KOPT-K1 (cell line): ENCODE measurements around the gene C17orf113.

Experiments used
- H3K27ac ChIP-seq: fragments of 200-600 bp; sonication (generic); 2 replicates; pipeline ENCODE4 v1.5.1; 2016; ENCODE audit warnings: antibody characterized with exemption, mild to moderate bottlenecking, low read depth, low read length; ENCODE audit not compliant: poor library complexity, severe bottlenecking
- H3K36me3 ChIP-seq: fragments of 200-600 bp; sonication (generic); 2 replicates; pipeline ENCODE4 v1.5.1; 2017; ENCODE audit warnings: antibody characterized with exemption, mild to moderate bottlenecking, low read length, moderate library complexity; ENCODE audit not compliant: insufficient read depth
- H3K9me3 ChIP-seq: fragments of 200-600 bp; sonication (generic); 2 replicates; pipeline ENCODE4 v1.5.1; 2017; ENCODE audit warnings: antibody characterized with exemption, low read length, mild to moderate bottlenecking; ENCODE audit not compliant: insufficient read depth, poor library complexity, severe bottlenecking

Gene C17orf113

GRCh38 chr17:42078396-42079043 lies 28.1 kb upstream of the C17orf113 start:
- H3K9me3 ChIP-seq: no peaks in the 10 kb centered on the region
- peak overlapping the region; percentile 22 for H3K27ac ChIP-seq
- H3K36me3 ChIP-seq: 0 out of 2 replicates have a peak, but pooled peaks cover 3% of the 10 kb centered on the region

GRCh38 chr17:42077755-42078154 lies 27.4 kb upstream of the C17orf113 start:
- Histone ChIP-seq H3K9me3 (no peaks in the 10 kb centered on the region), H3K27ac (no peak overlapping the region), H3K36me3 (0 out of 2 replicates have a peak, but pooled peaks cover 3% of the 10 kb centered on the region)

- Histone ChIP-seq H3K9me3 (no peaks in the 10 kb centered on the region), H3K36me3 (0 out of 2 replicates have a peak, but pooled peaks cover 3% of the 10 kb centered on the region), H3K27ac (no peak overlapping the region)
Observed at GRCh38 chr17:42076797-42077559, 26.6 kb upstream of the C17orf113 start.

- Histone ChIP-seq H3K9me3 (no peaks in the 10 kb centered on the region), H3K27ac (no peak overlapping the region), H3K36me3 (0 out of 2 replicates have a peak, but pooled peaks cover 3% of the 10 kb centered on the region)
Observed at GRCh38 chr17:42075789-42076188, 25.4 kb upstream of the C17orf113 start.

- Histone ChIP-seq H3K27ac (peak overlapping the region; percentile 76), H3K9me3 (no peaks in the 10 kb centered on the region), H3K36me3 (no peaks in the 10 kb centered on the region)
Observed at GRCh38 chr17:42072323-42073187, 22.2 kb upstream of the C17orf113 start.

- Histone ChIP-seq H3K36me3 (no peaks in the 10 kb centered on the region), H3K27ac (peak overlapping the region; percentile 76), H3K9me3 (no peaks in the 10 kb centered on the region)
Observed at GRCh38 chr17:42071810-42072209, 21.4 kb upstream of the C17orf113 start.

- Histone ChIP-seq H3K36me3 (no peaks in the 10 kb centered on the region), H3K9me3 (no peaks in the 10 kb centered on the region), H3K27ac (no peak overlapping the region)
Observed at GRCh38 chr17:42068979-42069378, 18.6 kb upstream of the C17orf113 start.

GRCh38 chr17:42067371-42068091 lies 17.1 kb upstream of the C17orf113 start:
- Histone ChIP-seq H3K9me3 (no peaks in the 10 kb centered on the region), H3K36me3 (no peaks in the 10 kb centered on the region), H3K27ac (no peak overlapping the region)

GRCh38 chr17:42065201-42065600 lies 14.8 kb upstream of the C17orf113 start:
- H3K27ac ChIP-seq: peak overlapping the region; percentile 88
- H3K9me3 ChIP-seq: no peaks in the 10 kb centered on the region
- H3K36me3 ChIP-seq: no peaks in the 10 kb centered on the region

- peak overlapping the region; percentile 88 for H3K27ac ChIP-seq
- H3K36me3 ChIP-seq: no peaks in the 10 kb centered on the region
- H3K9me3 ChIP-seq: no peaks in the 10 kb centered on the region
Observed at GRCh38 chr17:42062681-42063080, 12.3 kb upstream of the C17orf113 start.

GRCh38 chr17:42061646-42062487 lies 11.5 kb upstream of the C17orf113 start:
- peak overlapping the region; percentile 88 for H3K27ac ChIP-seq
- no peaks in the 10 kb centered on the region for H3K9me3 ChIP-seq

GRCh38 chr17:42060231-42060630 lies 9.8 kb upstream of the C17orf113 start:
- H3K36me3 ChIP-seq: no peaks in the 10 kb centered on the region
- no peaks in the 10 kb centered on the region for H3K9me3 ChIP-seq
- H3K27ac ChIP-seq: peak overlapping the region; percentile 90

More at GRCh38 chr17:42061646-42062487, 11.5 kb upstream of the C17orf113 start:
- no peaks in the 10 kb centered on the region for H3K36me3 ChIP-seq

- no peaks in the 10 kb centered on the region for H3K9me3 ChIP-seq
- no peaks in the 10 kb centered on the region for H3K36me3 ChIP-seq
- peak overlapping the region; percentile 90 for H3K27ac ChIP-seq
Observed at GRCh38 chr17:42059815-42060214, 9.4 kb upstream of the C17orf113 start.

GRCh38 chr17:42058063-42058462 lies 7.7 kb upstream of the C17orf113 start:
- no peaks in the 10 kb centered on the region for H3K36me3 ChIP-seq
- peak overlapping the region; percentile 90 for H3K27ac ChIP-seq
- no peaks in the 10 kb centered on the region for H3K9me3 ChIP-seq
